Effector memory CD4-positive, alpha-beta T cell (primary cell): ENCODE data around the gene SAE1.

Source experiments
- DNase-seq, 3 donors: peaks; one replicate each; pipeline ENCODE4 v3.0.0-alpha.2; 2020
- H3K27ac ChIP-seq: 2 replicates; pipeline ENCODE4 v1.7.0; 2013; ENCODE audit warnings: mild to moderate bottlenecking, low read length, moderate library complexity; ENCODE audit not compliant: insufficient read depth, poor library complexity, severe bottlenecking
- H3K27me3 ChIP-seq: replicated peaks from 2 replicates; pipeline ENCODE4 v1.7.0; 2013; ENCODE audit warnings: mild to moderate bottlenecking, low read length; ENCODE audit not compliant: insufficient read depth, control insufficient read depth, poor library complexity, severe bottlenecking
- H3K36me3 ChIP-seq: 2 replicates; pipeline ENCODE4 v1.7.0; 2013; ENCODE audit warnings: mild to moderate bottlenecking, low read length, moderate library complexity; ENCODE audit not compliant: control insufficient read depth, insufficient read depth
- H3K4me1 ChIP-seq: 2 replicates; pipeline ENCODE4 v1.7.0; 2013; ENCODE audit warnings: low read length, mild to moderate bottlenecking; ENCODE audit not compliant: control insufficient read depth, insufficient read depth, poor library complexity, severe bottlenecking
- H3K4me3 ChIP-seq: 2 replicates; pipeline ENCODE4 v1.7.0; 2013; ENCODE audit warnings: low read length, low read depth, mild to moderate bottlenecking; ENCODE audit not compliant: insufficient read depth, poor library complexity, severe bottlenecking
- H3K9me3 ChIP-seq: 2 replicates; pipeline ENCODE4 v1.7.0; 2013; ENCODE audit warnings: mild to moderate bottlenecking, low read length, moderate library complexity; ENCODE audit not compliant: control insufficient read depth

The SAE1 gene

GRCh38 chr19:47236072-47236675 lies 105.5 kb downstream of the SAE1 start:
- no peaks in the 10 kb centered on the region for H3K9me3 ChIP-seq
- no peak for DNase-seq
- H3K27ac ChIP-seq: no peak overlapping the region
- peaks cover 25% of the 10 kb centered on the region for H3K4me1 ChIP-seq
- H3K36me3 ChIP-seq: no peaks in the 10 kb centered on the region
- no peak overlapping the region for H3K4me3 ChIP-seq
- no peaks in the 10 kb centered on the region for H3K27me3 ChIP-seq

- peak overlapping the region; percentile 4 for H3K27ac ChIP-seq
- DNase-seq: no peak
- peaks cover 36% of the 10 kb centered on the region for H3K4me1 ChIP-seq
- H3K4me3 ChIP-seq: peak overlapping the region; percentile 33
- no peaks in the 10 kb centered on the region for H3K27me3 ChIP-seq
- no peaks in the 10 kb centered on the region for H3K36me3 ChIP-seq
- no peaks in the 10 kb centered on the region for H3K9me3 ChIP-seq
Observed at GRCh38 chr19:47239152-47239551, 108.5 kb downstream of the SAE1 start.

GRCh38 chr19:47239610-47240296 lies 109.1 kb downstream of the SAE1 start:
- Histone ChIP-seq H3K36me3 (no peaks in the 10 kb centered on the region), H3K27me3 (no peaks in the 10 kb centered on the region), H3K4me3 (peak overlapping the region; percentile 11), H3K27ac (no peak overlapping the region), H3K9me3 (no peaks in the 10 kb centered on the region), H3K4me1 (peaks cover 36% of the 10 kb centered on the region)
- DNase-seq: peak; percentile 66 to 70 (median 68)

- H3K4me3 ChIP-seq: no peak overlapping the region
- no peaks in the 10 kb centered on the region for H3K36me3 ChIP-seq
- peak overlapping the region; percentile 15 for H3K27ac ChIP-seq
- no peak for DNase-seq
- no peaks in the 10 kb centered on the region for H3K9me3 ChIP-seq
- peaks cover 36% of the 10 kb centered on the region for H3K4me1 ChIP-seq
- no peaks in the 10 kb centered on the region for H3K27me3 ChIP-seq
Observed at GRCh38 chr19:47240556-47240955, 109.9 kb downstream of the SAE1 start.

- H3K4me3 ChIP-seq: no peak overlapping the region
- DNase-seq: peak; percentile 81 to 82 (median 81)
Observed at GRCh38 chr19:47240996-47241918, 110.6 kb downstream of the SAE1 start.

GRCh38 chr19:47241919-47242577 lies 111.4 kb downstream of the SAE1 start:
- no peak for DNase-seq
- Histone ChIP-seq H3K9me3 (no peaks in the 10 kb centered on the region), H3K4me3 (no peak overlapping the region), H3K36me3 (no peaks in the 10 kb centered on the region), H3K4me1 (peaks cover 36% of the 10 kb centered on the region), H3K27me3 (no peaks in the 10 kb centered on the region), H3K27ac (no peak overlapping the region)

More at GRCh38 chr19:47240996-47241918, 110.6 kb downstream of the SAE1 start:
- Histone ChIP-seq H3K9me3 (no peaks in the 10 kb centered on the region), H3K4me1 (peaks cover 36% of the 10 kb centered on the region), H3K27ac (peak overlapping the region; percentile 15), H3K27me3 (no peaks in the 10 kb centered on the region), H3K36me3 (no peaks in the 10 kb centered on the region)

GRCh38 chr19:47243364-47243775 lies 112.7 kb downstream of the SAE1 start:
- Histone ChIP-seq H3K4me1 (peaks cover 36% of the 10 kb centered on the region), H3K4me3 (peak overlapping the region; percentile 13), H3K27me3 (no peaks in the 10 kb centered on the region), H3K27ac (peak overlapping the region; percentile 55), H3K9me3 (no peaks in the 10 kb centered on the region), H3K36me3 (no peaks in the 10 kb centered on the region)
- no peak for DNase-seq

GRCh38 chr19:47243776-47244547 lies 113.3 kb downstream of the SAE1 start:
- no peaks in the 10 kb centered on the region for H3K9me3 ChIP-seq
- H3K27me3 ChIP-seq: no peaks in the 10 kb centered on the region
- peak; percentile 80 to 85 (median 85) for DNase-seq
- H3K36me3 ChIP-seq: no peaks in the 10 kb centered on the region
- H3K27ac ChIP-seq: peak overlapping the region; percentile 55
- H3K4me1 ChIP-seq: peaks cover 35% of the 10 kb centered on the region
- peak overlapping the region; percentile 13 for H3K4me3 ChIP-seq

- H3K4me3 ChIP-seq: no peak overlapping the region
- no peaks in the 10 kb centered on the region for H3K27me3 ChIP-seq
- H3K36me3 ChIP-seq: no peaks in the 10 kb centered on the region
- peaks cover 13% of the 10 kb centered on the region for H3K4me1 ChIP-seq
- H3K9me3 ChIP-seq: no peaks in the 10 kb centered on the region
- DNase-seq: peak in 2 of 3 donors; percentile 62 to 65
- no peak overlapping the region for H3K27ac ChIP-seq
Observed at GRCh38 chr19:47247308-47247990, 116.8 kb downstream of the SAE1 start.
